Measurements from ENCODE around the gene WRAP53. TPM values are rescaled to one million over a fixed set of nuclear protein-coding genes. Genes with fewer than 3 reads are reported as not detected.
"Not testable (repeated sequence)": the region's sequence is repeated elsewhere in the genome, so short reads cannot be mapped to it uniquely, and the experiment has no call there.

The WRAP53 gene
- total RNA-seq, result 14.9 and 41.6 TPM in 2 replicates

DNA sequence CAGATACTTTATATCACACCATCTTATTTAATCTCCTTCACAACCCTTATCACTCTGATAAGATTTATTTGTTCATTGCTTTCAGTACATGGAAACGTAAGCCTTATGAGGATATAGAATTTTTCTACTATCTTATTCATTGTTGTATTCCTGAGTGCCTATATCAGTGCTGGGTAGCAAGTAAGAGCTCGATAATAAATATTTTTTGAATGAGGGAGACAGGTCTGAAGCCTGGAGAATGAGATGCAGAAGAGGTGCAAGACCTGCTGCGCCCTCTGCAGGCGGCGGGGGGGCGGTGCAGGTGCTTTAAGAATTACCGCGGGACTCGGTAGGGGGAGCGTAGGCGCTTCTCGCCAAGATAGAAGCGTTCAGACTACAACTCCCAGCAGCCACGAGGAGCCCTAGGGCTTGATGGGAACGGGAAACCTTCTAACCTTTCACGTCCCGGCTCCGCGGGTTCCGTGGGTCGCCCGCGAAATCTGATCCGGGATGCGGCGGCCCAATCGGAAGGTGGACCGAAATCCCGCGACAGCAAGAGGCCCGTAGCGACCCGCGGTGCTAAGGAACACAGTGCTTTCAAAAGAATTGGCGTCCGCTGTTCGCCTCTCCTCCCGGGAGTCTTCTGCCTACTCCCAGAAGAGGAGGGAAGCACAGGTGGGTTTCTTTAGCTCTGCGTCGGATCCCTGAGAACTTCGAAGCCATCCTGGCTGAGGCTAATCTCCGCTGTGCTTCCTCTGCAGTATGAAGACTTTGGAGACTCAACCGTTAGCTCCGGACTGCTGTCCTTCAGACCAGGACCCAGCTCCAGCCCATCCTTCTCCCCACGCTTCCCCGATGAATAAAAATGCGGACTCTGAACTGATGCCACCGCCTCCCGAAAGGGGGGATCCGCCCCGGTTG is at the start of gene WRAP53:
WRAP53 (plus strand) TSS at position 570 of the 900 bp plus-strand sequence; CDS start at position 742, 172 bp downstream.
- H3K4me3 ChIP-seq (ENCODE audit: low read depth, low read length), result peak within 1 kb of the TSS; percentile 93
- DNase-seq (ENCODE audit: low read depth), result peak; percentile 91
- TF ChIP-seq, protein P1, sequence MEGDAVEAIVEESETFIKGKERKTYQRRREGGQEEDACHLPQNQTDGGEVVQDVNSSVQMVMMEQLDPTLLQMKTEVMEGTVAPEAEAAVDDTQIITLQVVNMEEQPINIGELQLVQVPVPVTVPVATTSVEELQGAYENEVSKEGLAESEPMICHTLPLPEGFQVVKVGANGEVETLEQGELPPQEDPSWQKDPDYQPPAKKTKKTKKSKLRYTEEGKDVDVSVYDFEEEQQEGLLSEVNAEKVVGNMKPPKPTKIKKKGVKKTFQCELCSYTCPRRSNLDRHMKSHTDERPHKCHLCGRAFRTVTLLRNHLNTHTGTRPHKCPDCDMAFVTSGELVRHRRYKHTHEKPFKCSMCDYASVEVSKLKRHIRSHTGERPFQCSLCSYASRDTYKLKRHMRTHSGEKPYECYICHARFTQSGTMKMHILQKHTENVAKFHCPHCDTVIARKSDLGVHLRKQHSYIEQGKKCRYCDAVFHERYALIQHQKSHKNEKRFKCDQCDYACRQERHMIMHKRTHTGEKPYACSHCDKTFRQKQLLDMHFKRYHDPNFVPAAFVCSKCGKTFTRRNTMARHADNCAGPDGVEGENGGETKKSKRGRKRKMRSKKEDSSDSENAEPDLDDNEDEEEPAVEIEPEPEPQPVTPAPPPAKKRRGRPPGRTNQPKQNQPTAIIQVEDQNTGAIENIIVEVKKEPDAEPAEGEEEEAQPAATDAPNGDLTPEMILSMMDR (conservative IDR thresholded peaks at IDR 0.05; ENCODE audit: low read depth, low read length), result peak; percentile 95

DNA sequence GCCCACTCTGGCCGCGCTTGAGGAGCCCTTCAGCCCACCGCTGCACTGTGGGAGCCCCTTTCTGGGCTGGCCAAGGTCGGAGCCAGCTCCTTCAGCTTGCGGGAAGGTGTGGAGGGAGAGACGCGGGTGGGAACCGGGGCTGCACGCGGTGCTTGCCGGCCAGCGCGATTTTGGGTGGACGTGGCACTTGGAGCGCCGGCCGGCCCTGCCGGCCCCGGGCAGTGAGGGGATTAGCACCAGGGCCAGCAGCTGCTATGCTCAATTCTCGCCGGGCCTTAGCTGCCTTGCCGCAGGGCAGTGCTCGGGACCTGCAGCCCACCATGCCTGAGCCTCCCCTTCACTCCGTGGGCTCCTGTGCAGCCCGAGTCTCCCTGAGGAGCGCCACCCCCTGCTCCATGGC is 47.5 kb upstream of the WRAP53 start:
- no peak overlapping the region for H3K4me3 ChIP-seq (ENCODE audit: low read depth, low read length)
- DNase-seq (ENCODE audit: low read depth), result no peak
- TF ChIP-seq, protein P1 (conservative IDR thresholded peaks at IDR 0.05; ENCODE audit: low read depth, low read length), result no peak

DNA sequence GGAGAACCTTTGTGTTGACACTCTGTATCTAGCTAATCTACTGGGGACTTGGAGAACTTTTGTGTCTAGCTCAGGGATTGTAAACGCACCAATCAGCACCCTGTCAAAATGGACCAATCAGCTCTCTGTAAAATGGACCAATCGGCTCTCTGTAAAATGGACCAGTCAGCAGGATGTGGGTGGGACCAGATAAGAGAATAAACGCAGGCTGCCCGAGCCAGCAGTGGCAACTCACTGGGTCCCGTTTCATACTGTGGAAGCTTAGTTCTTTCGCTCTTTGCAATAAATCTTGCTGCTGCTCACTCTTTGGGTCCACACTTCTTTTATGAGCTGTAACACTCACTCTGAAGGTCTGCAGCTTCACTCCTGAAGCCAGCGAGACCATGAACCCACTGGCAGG is 46.6 kb upstream of the WRAP53 start:
- H3K4me3 ChIP-seq (ENCODE audit: low read depth, low read length); DNase-seq (ENCODE audit: low read depth): not testable (repeated sequence)

DNA sequence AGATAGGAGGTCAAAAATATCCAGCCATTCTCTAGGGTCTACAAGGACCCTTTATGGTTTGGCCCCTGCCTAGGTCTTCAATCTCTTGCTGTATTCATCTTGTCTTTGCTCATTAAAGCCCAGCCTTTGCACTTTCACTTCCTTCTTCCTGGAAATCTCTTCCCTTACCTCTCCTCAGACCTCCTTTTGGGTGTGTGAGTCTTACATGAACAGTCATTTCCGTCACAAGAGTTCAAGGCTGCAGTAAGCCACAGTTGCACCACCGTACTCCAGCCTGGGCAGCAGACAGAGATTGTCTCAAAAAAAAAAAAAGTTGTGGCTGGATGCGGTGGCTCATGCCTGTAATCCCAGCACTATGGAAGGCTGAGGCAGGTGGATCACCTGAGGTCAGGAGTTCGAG is 43.5 kb upstream of the WRAP53 start:
- H3K4me3 ChIP-seq (ENCODE audit: low read depth, low read length), result no peak overlapping the region
- TF ChIP-seq, protein P1 (conservative IDR thresholded peaks at IDR 0.05; ENCODE audit: low read depth, low read length), result no peak
- DNase-seq (ENCODE audit: low read depth), result no peak

DNA sequence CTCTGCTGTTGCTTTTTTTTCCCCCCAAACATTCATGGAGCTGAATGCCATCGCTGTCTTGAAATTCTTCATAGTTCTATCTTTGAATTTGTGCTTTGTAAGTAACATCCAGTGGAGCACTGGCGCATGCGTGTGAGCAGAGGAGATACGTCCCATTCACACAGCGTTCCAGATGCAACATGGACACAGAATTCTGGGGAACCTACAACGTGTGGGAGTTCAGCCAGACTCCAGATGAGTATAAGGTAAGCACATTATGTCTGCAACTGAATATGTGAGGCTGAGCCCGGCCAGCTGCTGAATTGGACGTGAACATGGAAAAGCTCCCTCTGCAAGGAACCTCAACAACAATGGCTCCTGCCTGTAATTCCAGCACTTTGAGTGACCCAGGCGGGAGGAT is 41.8 kb upstream of the WRAP53 start:
- DNase-seq (ENCODE audit: low read depth), result no peak
- TF ChIP-seq, protein P1 (conservative IDR thresholded peaks at IDR 0.05; ENCODE audit: low read depth, low read length), result no peak
- H3K4me3 ChIP-seq (ENCODE audit: low read depth, low read length), result no peak overlapping the region

DNA sequence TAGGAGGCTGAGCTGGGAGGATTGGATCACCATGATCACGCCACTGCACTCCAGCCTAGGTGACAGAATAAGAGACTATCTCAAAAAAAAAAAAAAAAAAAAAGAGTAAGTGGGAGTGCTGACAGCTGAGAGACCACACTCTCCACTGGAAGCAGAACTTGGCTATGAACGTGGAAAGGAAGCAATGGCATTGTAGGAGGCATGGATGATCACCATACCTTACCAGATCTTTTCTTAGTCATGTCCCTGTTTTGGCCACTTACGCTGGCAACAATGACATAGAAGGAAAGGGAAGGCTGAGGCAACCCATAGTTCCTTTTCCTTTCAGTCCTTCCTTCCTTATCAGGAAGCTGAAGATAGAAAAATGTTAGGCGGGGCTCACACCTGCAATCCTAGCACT is 41.3 kb upstream of the WRAP53 start:
- H3K4me3 ChIP-seq (ENCODE audit: low read depth, low read length), result no peak overlapping the region
- DNase-seq (ENCODE audit: low read depth), result no peak
- TF ChIP-seq, protein P1 (conservative IDR thresholded peaks at IDR 0.05; ENCODE audit: low read depth, low read length), result no peak

DNA sequence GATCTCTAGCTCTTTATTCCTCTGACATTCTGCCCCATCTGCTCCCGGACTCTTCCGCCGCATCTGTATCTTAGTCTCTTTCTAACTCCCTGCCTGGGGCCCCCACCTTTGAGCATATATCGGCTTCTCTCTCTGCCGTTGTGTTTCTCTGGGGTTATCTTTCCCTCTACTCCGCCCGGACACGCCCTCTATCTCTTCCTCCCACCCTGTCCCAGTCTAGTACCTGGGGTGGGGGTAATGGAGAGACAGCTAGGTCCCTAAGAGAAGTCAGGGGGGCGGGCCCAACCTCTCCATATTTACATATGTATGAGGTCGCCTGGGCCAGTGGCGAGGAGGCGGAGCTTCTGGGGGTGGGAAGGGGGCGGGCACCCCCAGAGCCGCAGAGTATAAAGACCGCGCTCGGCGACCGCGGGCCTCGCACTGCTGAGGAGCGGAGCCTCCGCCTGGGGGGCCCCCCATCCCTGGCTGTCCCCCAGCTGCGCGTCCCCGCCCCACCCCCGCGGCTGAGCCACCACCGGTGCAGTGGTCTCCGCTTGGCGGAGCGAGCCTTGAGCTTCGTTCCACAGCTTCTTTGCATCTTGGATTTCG is 37.7 kb upstream of the WRAP53 start, which contains the start of gene ATP1B2:
ATP1B2 (plus strand) TSS at position 418 of the 588 bp plus-strand sequence. CDS start 593 bp downstream, outside the sequence.
- DNase-seq (ENCODE audit: low read depth), result no peak
- H3K4me3 ChIP-seq (ENCODE audit: low read depth, low read length), result peak within 1 kb of the TSS; percentile 19
- TF ChIP-seq, protein P1 (conservative IDR thresholded peaks at IDR 0.05; ENCODE audit: low read depth, low read length), result no peak

Data from epithelial cell of proximal tubule (primary cell).